GM10266 (cell line): ENCODE data around the gene C11orf24.
A peak's percentile ranks its signal among the peaks of the same experiment; 100 is the strongest.

Experiments
- DNase-seq: peaks from one replicate; pipeline ENCODE4 v3.0.0; 2012; ENCODE audit errors: extremely low spot score
- TF ChIP-seq, protein P1 (sequence below): IDR thresholded peaks from 2 replicates; pipeline ENCODE4 v1.5.1; 2012; ENCODE audit warnings: mild to moderate bottlenecking, low read depth; ENCODE audit not compliant: control insufficient read depth, insufficient read depth; ENCODE audit errors: missing control alignments

Gene C11orf24

DNA sequence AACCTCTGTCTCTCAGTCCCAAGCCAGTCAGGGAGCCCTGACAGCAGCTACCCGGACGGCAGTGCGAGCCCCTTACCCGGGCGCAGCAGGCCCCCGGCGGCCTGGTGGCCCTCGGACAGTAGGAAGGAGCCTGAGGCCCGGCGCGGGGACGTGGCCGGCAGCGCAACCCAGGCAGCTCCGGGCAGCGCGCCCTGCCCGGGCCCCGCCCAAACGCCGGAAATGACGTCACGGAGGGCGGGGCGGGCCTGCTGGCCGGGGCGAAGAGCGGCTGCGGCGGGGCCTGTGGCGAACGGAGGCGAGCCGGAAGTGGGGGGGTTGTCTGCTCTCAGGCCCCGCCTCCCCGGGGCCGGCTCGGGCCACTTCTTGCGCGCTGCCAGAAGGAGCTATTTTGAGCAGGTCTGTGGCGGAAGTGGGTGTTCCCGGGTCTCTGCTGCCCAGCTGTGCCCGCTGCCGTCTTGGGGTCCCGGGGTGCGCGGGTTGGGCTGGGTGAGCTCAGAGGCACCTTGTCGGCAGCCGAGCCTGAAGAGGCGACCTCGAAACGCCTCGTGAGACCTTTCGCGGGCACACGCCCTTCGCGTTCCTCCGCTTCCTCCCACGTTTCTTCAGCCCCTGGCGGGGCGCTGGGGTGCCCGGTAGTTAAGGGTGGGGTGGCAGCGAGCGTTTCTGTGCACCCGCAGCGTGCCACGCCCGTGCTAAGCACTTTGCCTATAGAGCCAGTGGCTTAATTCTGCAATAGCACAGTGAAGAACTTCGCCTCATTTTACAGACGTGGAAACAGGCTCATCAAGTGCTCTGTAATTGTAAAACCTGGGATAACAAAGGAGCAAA lies at the start of gene C11orf24:
TSS of gene C11orf24 (minus strand) at position 193 of the 828 bp plus-strand sequence. CDS start 8,206 bp downstream, outside the sequence.
- TF ChIP-seq, protein P1, sequence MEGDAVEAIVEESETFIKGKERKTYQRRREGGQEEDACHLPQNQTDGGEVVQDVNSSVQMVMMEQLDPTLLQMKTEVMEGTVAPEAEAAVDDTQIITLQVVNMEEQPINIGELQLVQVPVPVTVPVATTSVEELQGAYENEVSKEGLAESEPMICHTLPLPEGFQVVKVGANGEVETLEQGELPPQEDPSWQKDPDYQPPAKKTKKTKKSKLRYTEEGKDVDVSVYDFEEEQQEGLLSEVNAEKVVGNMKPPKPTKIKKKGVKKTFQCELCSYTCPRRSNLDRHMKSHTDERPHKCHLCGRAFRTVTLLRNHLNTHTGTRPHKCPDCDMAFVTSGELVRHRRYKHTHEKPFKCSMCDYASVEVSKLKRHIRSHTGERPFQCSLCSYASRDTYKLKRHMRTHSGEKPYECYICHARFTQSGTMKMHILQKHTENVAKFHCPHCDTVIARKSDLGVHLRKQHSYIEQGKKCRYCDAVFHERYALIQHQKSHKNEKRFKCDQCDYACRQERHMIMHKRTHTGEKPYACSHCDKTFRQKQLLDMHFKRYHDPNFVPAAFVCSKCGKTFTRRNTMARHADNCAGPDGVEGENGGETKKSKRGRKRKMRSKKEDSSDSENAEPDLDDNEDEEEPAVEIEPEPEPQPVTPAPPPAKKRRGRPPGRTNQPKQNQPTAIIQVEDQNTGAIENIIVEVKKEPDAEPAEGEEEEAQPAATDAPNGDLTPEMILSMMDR, result no peak
- DNase-seq, result peak; percentile 97

DNA sequence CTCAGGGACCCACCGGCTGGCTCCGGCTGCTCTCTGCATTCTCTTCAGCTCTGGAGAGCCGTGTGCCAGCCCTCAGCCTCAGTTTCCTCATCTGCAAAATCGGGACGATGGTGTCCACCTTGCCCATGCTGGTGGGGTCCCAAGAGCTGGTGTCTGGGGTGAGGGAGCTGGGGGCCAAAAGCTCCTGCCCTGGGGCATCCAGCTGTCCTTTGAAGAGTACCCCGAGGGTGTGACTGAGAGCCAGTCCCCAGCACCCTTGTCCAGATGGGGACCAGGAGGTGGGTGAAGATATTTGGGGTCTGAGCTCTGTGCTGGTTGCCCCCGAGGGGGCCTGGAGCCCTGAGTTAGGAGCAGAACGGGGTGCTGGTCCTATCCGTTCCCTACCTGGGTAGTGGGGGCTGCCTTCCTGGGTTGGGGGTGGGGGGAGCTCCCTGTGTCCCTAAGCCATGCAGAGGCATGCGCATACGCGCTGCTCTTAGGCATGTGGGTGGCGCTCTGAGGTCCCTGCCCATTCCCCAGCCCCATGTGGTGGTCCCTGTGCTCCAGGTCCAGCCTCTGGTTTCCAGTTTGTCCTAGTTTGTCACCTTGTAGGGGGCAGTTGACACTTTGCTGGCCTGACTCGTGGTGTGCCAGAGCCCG lies 45.5 kb upstream of the C11orf24 start:
- no peak for DNase-seq
- TF ChIP-seq, protein P1, result no peak

DNA sequence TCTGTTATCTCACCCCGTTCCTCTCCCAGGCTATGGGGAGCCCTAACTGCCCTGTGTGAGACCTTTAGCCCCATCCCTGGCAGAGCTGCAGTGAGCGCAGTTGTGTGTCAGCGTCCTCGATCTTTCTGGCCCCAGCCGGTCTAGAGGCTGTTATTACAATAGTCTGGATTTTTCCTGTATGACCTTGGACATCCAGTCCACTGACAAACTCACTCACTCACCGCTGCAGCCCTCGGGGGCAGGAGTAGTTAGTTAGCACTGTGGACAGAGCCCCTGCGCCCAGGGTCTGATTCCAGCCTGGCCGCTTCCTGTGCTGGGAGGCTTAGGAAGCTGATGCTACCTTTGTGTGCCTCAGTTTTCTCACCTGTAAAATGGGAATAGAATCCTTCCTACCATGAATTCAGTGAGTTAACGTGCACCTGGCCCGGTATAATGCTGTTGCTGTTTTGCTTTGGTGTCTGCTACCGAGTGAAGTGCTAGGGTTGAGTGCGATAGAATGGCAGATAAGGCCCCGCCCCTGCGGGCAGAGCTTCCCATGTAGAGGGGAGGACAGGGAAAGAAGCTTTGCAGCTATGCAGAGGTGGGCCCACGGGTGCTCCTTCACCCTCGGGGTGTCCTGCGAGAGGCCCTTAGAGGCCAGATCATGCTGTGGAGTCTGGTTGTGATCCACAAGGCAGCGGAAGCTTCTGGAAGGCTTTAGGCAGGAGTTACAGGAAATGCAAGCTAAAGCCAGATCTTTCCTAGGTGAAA lies 43.6 kb upstream of the C11orf24 start:
- no peak for DNase-seq
- TF ChIP-seq, protein P1, result no peak

DNA sequence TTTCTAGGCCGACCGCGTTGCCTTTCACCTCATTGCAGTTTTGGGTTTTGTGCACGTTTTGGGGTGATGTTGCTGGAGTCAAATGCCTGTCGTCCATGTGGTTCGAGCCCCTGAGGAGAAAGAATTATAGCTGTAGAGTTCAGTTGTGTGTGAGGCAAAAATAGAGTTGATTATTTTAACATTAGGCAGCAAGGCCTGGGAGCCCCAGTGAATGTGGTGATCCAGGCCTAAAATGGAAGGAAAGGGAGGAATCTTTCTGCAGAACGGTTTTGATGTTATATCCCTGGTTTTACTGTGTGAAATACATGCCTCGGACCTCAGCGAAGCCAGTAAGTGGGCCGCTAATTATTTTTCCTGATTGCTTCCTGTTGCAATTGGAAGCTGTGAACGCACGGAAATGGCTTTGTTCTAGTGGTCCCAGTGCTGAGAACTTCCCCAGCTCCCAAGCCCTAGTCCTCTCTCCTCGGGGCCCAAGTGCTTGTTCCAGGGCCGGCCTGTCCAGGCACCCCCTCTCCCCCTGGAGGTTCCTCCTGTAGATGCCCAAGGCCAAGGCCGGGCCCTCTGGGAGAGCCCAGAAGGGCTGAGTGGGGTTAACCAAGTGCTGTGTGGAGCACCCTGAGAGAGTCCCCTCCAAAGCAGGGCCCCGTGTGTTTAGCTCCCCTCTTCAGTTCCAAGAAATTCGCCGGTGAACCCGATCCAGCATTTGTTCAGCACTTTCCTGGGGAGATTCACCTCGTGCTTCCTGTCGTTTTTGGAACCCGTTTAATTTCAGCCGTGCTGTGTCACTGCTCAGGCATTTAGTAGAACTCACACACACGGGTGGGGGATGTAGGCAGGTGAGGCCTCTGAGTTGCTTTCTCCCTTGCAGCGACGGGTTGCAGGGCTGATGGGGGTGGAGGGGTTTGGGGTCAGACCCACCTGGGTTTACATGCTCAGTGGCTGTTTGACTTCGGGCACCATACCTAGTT lies 42.7 kb upstream of the C11orf24 start:
- DNase-seq, result no peak
- TF ChIP-seq, protein P1, result no peak

DNA sequence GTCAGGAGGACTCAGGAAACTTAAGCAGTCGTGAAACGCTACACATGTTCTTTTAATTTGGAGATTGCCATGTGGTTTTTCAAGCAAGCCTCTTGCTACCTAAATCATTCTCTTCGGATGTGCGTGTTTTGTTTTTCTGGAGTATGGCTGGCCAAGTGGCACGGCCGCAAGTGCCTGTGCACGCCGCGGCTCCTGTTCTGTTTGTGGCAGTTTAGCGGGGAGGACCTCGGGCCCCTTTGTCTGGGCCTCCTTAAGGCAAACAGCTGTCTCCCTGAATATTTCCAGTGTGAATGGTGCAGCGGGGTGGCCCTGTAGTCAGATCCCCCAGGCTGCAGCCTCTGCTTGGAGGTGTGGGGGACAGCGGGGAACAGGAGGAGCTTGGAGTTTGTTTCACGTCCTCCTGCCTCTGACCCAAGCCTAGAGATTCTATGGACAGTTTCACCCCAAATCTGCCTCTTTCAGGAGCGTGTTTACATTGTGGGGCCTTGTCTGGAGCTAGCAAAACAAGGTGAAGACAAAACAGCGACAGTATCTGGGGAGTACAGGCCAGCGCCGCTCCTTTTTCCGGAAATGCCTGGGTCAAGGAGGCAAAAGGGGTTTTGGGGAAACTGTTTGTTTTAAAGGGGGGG lies 41.9 kb upstream of the C11orf24 start:
- DNase-seq, result no peak
- TF ChIP-seq, protein P1, result no peak

DNA sequence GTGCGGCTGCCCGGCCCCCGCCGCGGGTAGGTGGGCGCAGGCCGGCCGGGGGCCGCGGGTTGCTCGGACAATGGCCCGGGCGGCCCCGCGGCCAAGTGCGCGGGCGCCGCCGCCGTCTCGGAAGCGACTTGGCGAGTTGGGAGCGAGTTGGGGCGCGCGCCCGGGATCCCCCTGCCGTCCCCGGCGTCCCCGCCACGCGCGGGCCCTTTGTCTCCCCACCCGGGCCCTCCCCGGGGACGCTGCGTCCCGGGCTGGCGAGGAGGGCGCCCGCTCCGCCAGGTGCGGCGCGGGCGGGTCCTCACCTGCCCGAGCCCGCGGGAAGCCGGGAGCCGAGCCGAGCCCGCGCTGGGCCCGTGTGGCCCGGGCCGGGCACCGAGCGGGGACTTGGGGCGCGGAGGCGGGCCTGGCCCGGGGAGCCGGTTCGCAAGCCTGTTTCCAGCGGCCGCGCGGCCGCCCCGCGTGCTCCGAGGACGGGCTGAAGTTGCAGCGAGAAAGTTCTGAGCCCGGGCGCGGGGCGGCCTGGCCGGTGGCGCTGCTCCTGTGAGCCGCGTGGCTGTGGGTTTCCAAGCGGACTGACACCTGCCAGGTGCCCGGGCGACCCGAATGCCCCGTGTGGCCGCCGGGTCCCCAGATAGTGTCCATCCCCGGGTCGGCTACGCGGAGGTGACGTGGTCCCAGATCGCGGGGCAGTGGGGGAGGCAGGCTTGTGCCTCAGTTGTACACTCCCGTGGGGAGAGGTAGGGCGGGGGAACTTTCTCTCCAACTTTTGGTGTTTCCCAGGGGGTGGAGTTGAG lies 41.2 kb upstream of the C11orf24 start:
- TF ChIP-seq, protein P1, result no peak
- peak; percentile 73 for DNase-seq
